Spleen (tissue), 7 donors: ENCODE results near the gene NSUN5.
"Not testable (repeated sequence)": the region's sequence is repeated elsewhere in the genome, so short reads cannot be mapped to it uniquely, and the experiment has no call there.

Experiments used
- POLR2A ChIP-seq, 3 donors: fragments of 450-650 bp; IDR thresholded peaks; one replicate each; pipeline ENCODE4 v1.5.1; 2017; ENCODE audit warnings: antibody characterized with exemption in 3 of 3, mild to moderate bottlenecking in 1 of 3
- POLR2AphosphoS5 ChIP-seq, 3 donors: sonication (generic); formaldehyde crosslinking; IDR thresholded peaks; one replicate each; pipeline ENCODE4 v1.5.1; 2017; ENCODE audit warnings: antibody characterized with exemption in 3 of 3
- TF ChIP-seq, protein P1 (sequence below), 11 experiments: fragments of 200-600 bp in 7 of 11; fragments of 450-650 bp in 4 of 11; sonication (generic) in 4 of 11; IDR thresholded peaks in 8 of 11; conservative IDR thresholded peaks in 3 of 11; 1 replicate in 7 of 11; 2 replicates in 4 of 11; pipeline versions ENCODE4 v1.4.0 to v1.8.0; 2016 to 2021; ENCODE audit warnings: antibody characterized with exemption in 11 of 11, inconsistent platforms in 4 of 11, mild to moderate bottlenecking in 1 of 11
- donor health status: DM: no; HTN: no; CAD: no; lungs with moderate emphysema.
- donor health status: DM: no; HTN: no; CAD: no.
- donor health status: DM: no; HTN: no; CAD: no.

DNA sequence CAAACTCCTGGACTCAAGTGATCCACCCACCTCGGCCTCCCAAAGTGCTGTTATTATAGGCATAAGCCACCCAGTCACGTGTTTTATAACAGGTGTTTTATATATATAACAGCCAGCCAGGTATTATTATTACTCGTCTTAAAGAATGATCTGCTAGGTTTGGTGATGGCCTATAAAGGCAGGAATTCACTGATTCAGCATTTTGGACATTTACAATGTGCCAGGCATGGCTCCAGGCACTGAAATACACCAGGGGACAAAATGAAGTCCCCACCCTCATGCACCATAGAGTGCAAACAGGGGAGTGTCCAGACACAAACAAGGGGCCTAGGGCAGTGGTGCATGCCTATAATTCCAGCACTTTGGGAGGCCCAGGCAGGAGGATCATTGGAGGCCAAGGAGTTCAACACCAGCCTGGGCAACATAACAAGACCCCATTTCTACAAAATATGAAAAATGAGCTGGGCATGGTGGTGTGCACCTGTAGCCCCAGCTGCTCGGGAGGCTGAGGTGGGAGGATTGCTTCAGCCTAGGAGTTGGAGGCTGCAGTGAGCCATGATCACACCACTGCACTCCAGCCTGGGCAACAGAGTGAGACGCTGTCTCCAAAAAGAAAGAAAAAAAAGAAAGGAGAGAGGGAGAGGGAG lies 14.9 kb upstream of the NSUN5 start:
- TF ChIP-seq POLR2AphosphoS5, POLR2A (IDR thresholded peaks at IDR 0.05): not testable (repeated sequence)
- TF ChIP-seq, protein P1, sequence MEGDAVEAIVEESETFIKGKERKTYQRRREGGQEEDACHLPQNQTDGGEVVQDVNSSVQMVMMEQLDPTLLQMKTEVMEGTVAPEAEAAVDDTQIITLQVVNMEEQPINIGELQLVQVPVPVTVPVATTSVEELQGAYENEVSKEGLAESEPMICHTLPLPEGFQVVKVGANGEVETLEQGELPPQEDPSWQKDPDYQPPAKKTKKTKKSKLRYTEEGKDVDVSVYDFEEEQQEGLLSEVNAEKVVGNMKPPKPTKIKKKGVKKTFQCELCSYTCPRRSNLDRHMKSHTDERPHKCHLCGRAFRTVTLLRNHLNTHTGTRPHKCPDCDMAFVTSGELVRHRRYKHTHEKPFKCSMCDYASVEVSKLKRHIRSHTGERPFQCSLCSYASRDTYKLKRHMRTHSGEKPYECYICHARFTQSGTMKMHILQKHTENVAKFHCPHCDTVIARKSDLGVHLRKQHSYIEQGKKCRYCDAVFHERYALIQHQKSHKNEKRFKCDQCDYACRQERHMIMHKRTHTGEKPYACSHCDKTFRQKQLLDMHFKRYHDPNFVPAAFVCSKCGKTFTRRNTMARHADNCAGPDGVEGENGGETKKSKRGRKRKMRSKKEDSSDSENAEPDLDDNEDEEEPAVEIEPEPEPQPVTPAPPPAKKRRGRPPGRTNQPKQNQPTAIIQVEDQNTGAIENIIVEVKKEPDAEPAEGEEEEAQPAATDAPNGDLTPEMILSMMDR (IDR thresholded peaks at IDR 0.05 in 8 of 11, conservative IDR thresholded peaks at IDR 0.05 in 3 of 11) = not testable (repeated sequence)
